K562 (cell line): ENCODE measurements around the gene MAGEB1. TPM values are rescaled to one million over a fixed set of nuclear protein-coding genes. Genes with fewer than 3 reads are reported as not detected.

Experiments used
- NCOR1 ChIP-seq: fragments of 450-650 bp; IDR thresholded peaks from 2 replicates; pipeline ENCODE4 v1.6.1; 2016; ENCODE audit warnings: mild to moderate bottlenecking, moderate library complexity
- ZNF174 ChIP-seq: fragments of 250-450 bp; sonication (Bioruptor Pico); IDR thresholded peaks from 2 replicates; pipeline ENCODE4 v1.4.0; 2020; ENCODE audit warnings: mild to moderate bottlenecking
- polyA plus RNA-seq, 8 experiments: library from polyadenylated mRNA; depleted of rRNA in 4 of 8; stranded (reverse) in 5 of 8; unstranded in 3 of 8; fragments of >200 nt; fragmentation: Nextera tagmentation in 2 of 8; fragmentation: Illumina TruSeq in 1 of 8; extraction: Ambion mirVana in 2 of 8; extraction: Trizol in 1 of 8; gene quantifications; 2 replicates each; pipeline versions ENCODE4 v1.2.1 to v1.2.3, GENCODE V29; 2011 to 2014; ENCODE audit warnings: inconsistent platforms in 1 of 8, missing spikeins in 1 of 8
- total RNA-seq, 7 experiments: library from RNA; depleted of rRNA in 6 of 7; stranded (reverse); fragments of >200 nt in 6 of 7; fragmentation: Illumina TruSeq in 2 of 7; extraction: Trizol in 2 of 7; gene quantifications; 2 replicates each; pipeline versions ENCODE4 v1.2.1 to v1.2.3, GENCODE V29; 2011 to 2021; ENCODE audit warnings: low replicate concordance in 1 of 7
- TF ChIP-seq, protein P1 (sequence below), 2 experiments: fragments of 450-650 bp in 1 of 2; IDR thresholded peaks; 2 replicates each; pipeline ENCODE4 v1.6.1; 2011 to 2017; ENCODE audit warnings: low read depth in 2 of 2, antibody characterized with exemption in 1 of 2, borderline replicate concordance in 1 of 2, low read length in 1 of 2, mild to moderate bottlenecking in 1 of 2, mixed read lengths in 1 of 2; ENCODE audit not compliant: control insufficient read depth in 1 of 2
- TF ChIP-seq, protein P2 (sequence below): fragments of 450-650 bp; IDR thresholded peaks from 2 replicates; pipeline ENCODE4 v1.6.1; 2017; ENCODE audit warnings: mild to moderate bottlenecking, moderate library complexity
- TF ChIP-seq, protein P3 (sequence below): fragments of 200-800 bp; sonication (Bioruptor generic); IDR thresholded peaks from 2 replicates; pipeline ENCODE4 v1.6.1; 2017; ENCODE audit warnings: missing genetic modification characterization, missing compliant biosample characterization

The MAGEB1 gene
- total and polyA plus RNA-seq, 9 of the 15 experiments (the other 6 are each of a cell fraction or from before 2014, with no cell fraction given): 32.6 to 100 (median 43.4) TPM

- TF ChIP-seq, protein P1, sequence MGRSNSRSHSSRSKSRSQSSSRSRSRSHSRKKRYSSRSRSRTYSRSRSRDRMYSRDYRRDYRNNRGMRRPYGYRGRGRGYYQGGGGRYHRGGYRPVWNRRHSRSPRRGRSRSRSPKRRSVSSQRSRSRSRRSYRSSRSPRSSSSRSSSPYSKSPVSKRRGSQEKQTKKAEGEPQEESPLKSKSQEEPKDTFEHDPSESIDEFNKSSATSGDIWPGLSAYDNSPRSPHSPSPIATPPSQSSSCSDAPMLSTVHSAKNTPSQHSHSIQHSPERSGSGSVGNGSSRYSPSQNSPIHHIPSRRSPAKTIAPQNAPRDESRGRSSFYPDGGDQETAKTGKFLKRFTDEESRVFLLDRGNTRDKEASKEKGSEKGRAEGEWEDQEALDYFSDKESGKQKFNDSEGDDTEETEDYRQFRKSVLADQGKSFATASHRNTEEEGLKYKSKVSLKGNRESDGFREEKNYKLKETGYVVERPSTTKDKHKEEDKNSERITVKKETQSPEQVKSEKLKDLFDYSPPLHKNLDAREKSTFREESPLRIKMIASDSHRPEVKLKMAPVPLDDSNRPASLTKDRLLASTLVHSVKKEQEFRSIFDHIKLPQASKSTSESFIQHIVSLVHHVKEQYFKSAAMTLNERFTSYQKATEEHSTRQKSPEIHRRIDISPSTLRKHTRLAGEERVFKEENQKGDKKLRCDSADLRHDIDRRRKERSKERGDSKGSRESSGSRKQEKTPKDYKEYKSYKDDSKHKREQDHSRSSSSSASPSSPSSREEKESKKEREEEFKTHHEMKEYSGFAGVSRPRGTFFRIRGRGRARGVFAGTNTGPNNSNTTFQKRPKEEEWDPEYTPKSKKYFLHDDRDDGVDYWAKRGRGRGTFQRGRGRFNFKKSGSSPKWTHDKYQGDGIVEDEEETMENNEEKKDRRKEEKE (IDR thresholded peaks at IDR 0.05; ENCODE audit: borderline replicate concordance in 1 of 2, control insufficient read depth in 1 of 2, low read depth in 2 of 2, low read length in 1 of 2): no peak
- no peak for TF ChIP-seq NCOR1
- no peak for TF ChIP-seq ZNF174
- TF ChIP-seq, protein P2, sequence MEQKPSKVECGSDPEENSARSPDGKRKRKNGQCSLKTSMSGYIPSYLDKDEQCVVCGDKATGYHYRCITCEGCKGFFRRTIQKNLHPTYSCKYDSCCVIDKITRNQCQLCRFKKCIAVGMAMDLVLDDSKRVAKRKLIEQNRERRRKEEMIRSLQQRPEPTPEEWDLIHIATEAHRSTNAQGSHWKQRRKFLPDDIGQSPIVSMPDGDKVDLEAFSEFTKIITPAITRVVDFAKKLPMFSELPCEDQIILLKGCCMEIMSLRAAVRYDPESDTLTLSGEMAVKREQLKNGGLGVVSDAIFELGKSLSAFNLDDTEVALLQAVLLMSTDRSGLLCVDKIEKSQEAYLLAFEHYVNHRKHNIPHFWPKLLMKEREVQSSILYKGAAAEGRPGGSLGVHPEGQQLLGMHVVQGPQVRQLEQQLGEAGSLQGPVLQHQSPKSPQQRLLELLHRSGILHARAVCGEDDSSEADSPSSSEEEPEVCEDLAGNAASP: no peak
- TF ChIP-seq, protein P3, sequence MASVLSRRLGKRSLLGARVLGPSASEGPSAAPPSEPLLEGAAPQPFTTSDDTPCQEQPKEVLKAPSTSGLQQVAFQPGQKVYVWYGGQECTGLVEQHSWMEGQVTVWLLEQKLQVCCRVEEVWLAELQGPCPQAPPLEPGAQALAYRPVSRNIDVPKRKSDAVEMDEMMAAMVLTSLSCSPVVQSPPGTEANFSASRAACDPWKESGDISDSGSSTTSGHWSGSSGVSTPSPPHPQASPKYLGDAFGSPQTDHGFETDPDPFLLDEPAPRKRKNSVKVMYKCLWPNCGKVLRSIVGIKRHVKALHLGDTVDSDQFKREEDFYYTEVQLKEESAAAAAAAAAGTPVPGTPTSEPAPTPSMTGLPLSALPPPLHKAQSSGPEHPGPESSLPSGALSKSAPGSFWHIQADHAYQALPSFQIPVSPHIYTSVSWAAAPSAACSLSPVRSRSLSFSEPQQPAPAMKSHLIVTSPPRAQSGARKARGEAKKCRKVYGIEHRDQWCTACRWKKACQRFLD (CRISPR knock-in tag): no peak
- TF ChIP-seq, all 486 proteins: peak for 70
These were observed at the start of gene MAGEB1 (continued) for GRCh38 chrX:30246769-30247489.
